H9 (cell line): ENCODE results near the gene OLFM1. TPM values are rescaled to one million over a fixed set of nuclear protein-coding genes. Genes with fewer than 3 reads are reported as not detected.

Source experiments
- DNase-seq: peaks from one replicate; pipeline ENCODE4 v3.0.0-alpha.2; 2017
- H2AFZ ChIP-seq: one replicate; pipeline ENCODE4 v1.6.1; 2013; ENCODE audit warnings: mild to moderate bottlenecking, low read length, control low read depth, moderate library complexity
- H2AK5ac ChIP-seq: 2 replicates; pipeline ENCODE4 v1.6.1; 2013; ENCODE audit warnings: low read length, control low read depth, mixed read lengths; ENCODE audit not compliant: insufficient read length
- H2BK120ac ChIP-seq: one replicate; pipeline ENCODE4 v1.6.1; 2013; ENCODE audit warnings: low read depth, mild to moderate bottlenecking, low read length, control low read depth, inconsistent platforms; ENCODE audit not compliant: poor library complexity, severe bottlenecking
- H2BK12ac ChIP-seq: 2 replicates; pipeline ENCODE4 v1.6.1; 2013; ENCODE audit warnings: low read length, control low read depth, mixed read lengths, low read depth; ENCODE audit not compliant: insufficient read length
- H2BK15ac ChIP-seq: 2 replicates; pipeline ENCODE4 v1.6.1; 2013; ENCODE audit warnings: low read depth, low read length, control low read depth
- H2BK20ac ChIP-seq: one replicate; pipeline ENCODE4 v1.6.1; 2013; ENCODE audit warnings: low read depth, mild to moderate bottlenecking, low read length, control low read depth, inconsistent platforms; ENCODE audit not compliant: poor library complexity, severe bottlenecking
- H2BK5ac ChIP-seq: 2 replicates; pipeline ENCODE4 v1.6.1; 2013; ENCODE audit warnings: low read length, control low read depth, mixed read lengths; ENCODE audit not compliant: insufficient read length
- H3K14ac ChIP-seq: 2 replicates; pipeline ENCODE4 v1.6.1; 2013; ENCODE audit warnings: low read length, control low read depth; ENCODE audit not compliant: insufficient read depth
- H3K18ac ChIP-seq: 2 replicates; pipeline ENCODE4 v1.6.1; 2013; ENCODE audit warnings: low read depth, mild to moderate bottlenecking, mixed read lengths, low read length, control low read depth; ENCODE audit not compliant: insufficient read length
- H3K23ac ChIP-seq: 2 replicates; pipeline ENCODE4 v1.6.1; 2013; ENCODE audit warnings: low read length, control low read depth, mixed read lengths, low read depth; ENCODE audit not compliant: insufficient read length
- H3K23me2 ChIP-seq: 2 replicates; pipeline ENCODE4 v1.6.1; 2013; ENCODE audit warnings: low read depth, mild to moderate bottlenecking, mixed read lengths, low read length, control low read depth; ENCODE audit not compliant: insufficient read length, poor library complexity, severe bottlenecking
- H3K27ac ChIP-seq: 2 replicates; pipeline ENCODE4 v1.5.1; 2013; ENCODE audit warnings: low read length, control low read depth, mixed read lengths, low read depth; ENCODE audit not compliant: insufficient read length
- H3K27me3 ChIP-seq: 2 replicates; pipeline ENCODE4 v1.6.1; 2013; ENCODE audit warnings: low read length, control low read depth, inconsistent platforms; ENCODE audit not compliant: insufficient read depth
- H3K4ac ChIP-seq: 2 replicates; pipeline ENCODE4 v1.6.1; 2013; ENCODE audit warnings: low read depth, mild to moderate bottlenecking, control low read depth, inconsistent platforms, low read length, moderate library complexity
- H3K4me1 ChIP-seq: 2 replicates; pipeline ENCODE4 v1.6.1; 2013; ENCODE audit warnings: low read length, control low read depth, inconsistent platforms; ENCODE audit not compliant: insufficient read depth
- H3K4me2 ChIP-seq: 2 replicates; pipeline ENCODE4 v1.6.1; 2013; ENCODE audit warnings: low read length, control low read depth, mixed read lengths; ENCODE audit not compliant: insufficient read length, insufficient read depth
- H3K56ac ChIP-seq: 2 replicates; pipeline ENCODE4 v1.6.1; 2013; ENCODE audit warnings: low read depth, mild to moderate bottlenecking, mixed read lengths, low read length, control low read depth; ENCODE audit not compliant: insufficient read length
- H3K79me1 ChIP-seq: 2 replicates; pipeline ENCODE4 v1.6.1; 2013; ENCODE audit warnings: low read depth, mild to moderate bottlenecking, moderate library complexity, low read length, control low read depth, inconsistent platforms; ENCODE audit not compliant: insufficient read depth, poor library complexity, severe bottlenecking
- H3K79me2 ChIP-seq: 2 replicates; pipeline ENCODE4 v1.6.1; 2013; ENCODE audit warnings: low read length, control low read depth, inconsistent platforms; ENCODE audit not compliant: insufficient read depth
- H3K9ac ChIP-seq: 2 replicates; pipeline ENCODE4 v1.6.1; 2013; ENCODE audit warnings: low read length, control low read depth, mixed read lengths; ENCODE audit not compliant: insufficient read length; ENCODE audit errors: extremely low read depth
- H3K9me3 ChIP-seq: one replicate; pipeline ENCODE4 v1.6.1; 2013; ENCODE audit warnings: low read depth, low read length, inconsistent platforms; ENCODE audit not compliant: control insufficient read depth
- H3T11ph ChIP-seq: one replicate; pipeline ENCODE4 v1.6.1; 2013; ENCODE audit warnings: mild to moderate bottlenecking, low read length, control low read depth, inconsistent platforms
- H4K20me1 ChIP-seq: one replicate; pipeline ENCODE4 v1.6.1; 2013; ENCODE audit not compliant: control insufficient read depth, insufficient read length, insufficient read depth
- H4K5ac ChIP-seq: 2 replicates; pipeline ENCODE4 v1.6.1; 2013; ENCODE audit warnings: low read depth, mild to moderate bottlenecking, mixed read lengths, low read length, control low read depth; ENCODE audit not compliant: insufficient read length
- H4K8ac ChIP-seq: replicated peaks from 2 replicates; pipeline ENCODE4 v1.6.1; 2013; ENCODE audit warnings: low read length, control low read depth, mixed read lengths, low read depth; ENCODE audit not compliant: insufficient read length
- H4K91ac ChIP-seq: 2 replicates; pipeline ENCODE4 v1.6.1; 2013; ENCODE audit warnings: low read depth, mild to moderate bottlenecking, moderate library complexity, mixed read lengths, low read length, control low read depth; ENCODE audit not compliant: insufficient read length
- H3K27ac Mint-ChIP-seq, 3 experiments: 2 replicates in 2 of 3; 3 replicates in 1 of 3; pipeline ENCODE4 v1.8.0; 2020 to 2021; ENCODE audit warnings: mixed read lengths in 3 of 3, mild to moderate bottlenecking in 1 of 3, moderate library complexity in 1 of 3
- H3K27me3 Mint-ChIP-seq: 2 replicates; pipeline ENCODE4 v1.8.0; 2021; ENCODE audit warnings: low read depth, mild to moderate bottlenecking, moderate library complexity, mixed read lengths
- H3K36me3 Mint-ChIP-seq, 3 experiments: 2 replicates in 2 of 3; 3 replicates in 1 of 3; pipeline ENCODE4 v1.8.0; 2020 to 2021; ENCODE audit warnings: low read depth in 3 of 3, mixed read lengths in 3 of 3; ENCODE audit not compliant: insufficient read depth in 1 of 3
- H3K4me1 Mint-ChIP-seq, 2 experiments: 2 replicates each; pipeline ENCODE4 v1.8.0; 2020; ENCODE audit warnings: mixed read lengths in 2 of 2
- H3K4me3 Mint-ChIP-seq, 2 experiments: 2 replicates in 1 of 2; 3 replicates in 1 of 2; pipeline ENCODE4 v1.8.0; 2020 to 2021; ENCODE audit warnings: mild to moderate bottlenecking in 2 of 2, mixed read lengths in 2 of 2, moderate library complexity in 1 of 2
- H3K9me3 Mint-ChIP-seq, 2 experiments: 2 replicates in 1 of 2; 3 replicates in 1 of 2; pipeline ENCODE4 v1.8.0; 2020; ENCODE audit warnings: mild to moderate bottlenecking in 2 of 2, mixed read lengths in 2 of 2, moderate library complexity in 1 of 2
- WGBS: extraction: QIAGEN DNeasy Blood & Tissue Kit; methylation state at CpG from one replicate; pipeline ENCODE4 v1.1.7; 2013; ENCODE audit warnings: missing lambda C conversion rate, low lambda C conversion rate, mixed read lengths; ENCODE audit not compliant: insufficient read length; ENCODE audit errors: extremely low coverage; 5-methylcytosine and 5-hydroxymethylcytosine counted together
- total RNA-seq: library from RNA; stranded (reverse); gene quantifications from 2 replicates; pipeline ENCODE4 v1.2.1, GENCODE V29; 2021
- TF ChIP-seq, protein P1 (sequence below): fragments of 200-600 bp; sonication (generic); conservative IDR thresholded peaks from 3 replicates; pipeline ENCODE4 v1.8.0; 2021; ENCODE audit warnings: antibody characterized with exemption, mild to moderate bottlenecking

OLFM1 gene
- total RNA-seq, 1 experiment from 2014 or later, result 34.1 TPM

DNA sequence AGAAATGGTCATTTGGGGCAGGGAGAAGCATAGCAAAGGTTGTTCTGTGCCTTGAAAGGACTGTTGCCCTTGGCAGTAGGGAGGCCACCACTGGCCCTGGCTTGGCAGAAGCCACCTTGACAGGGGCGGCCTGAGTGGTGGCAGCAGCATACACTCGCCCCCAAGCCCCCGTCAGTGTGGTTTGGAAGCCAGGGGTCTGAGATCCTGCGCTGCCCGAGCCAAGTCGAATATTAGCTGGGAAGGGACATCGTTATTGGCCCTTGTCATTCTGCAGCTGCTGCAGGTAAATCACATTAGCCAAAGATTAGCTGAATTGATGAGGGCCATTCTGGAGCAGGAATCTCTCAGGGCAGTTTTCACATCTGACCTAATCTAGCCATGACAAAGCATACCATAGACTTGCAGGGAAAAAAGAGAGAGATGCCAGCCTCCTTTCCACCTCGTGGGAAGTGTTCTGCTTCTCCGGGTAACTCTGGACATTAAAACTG is 9.0 kb downstream of the OLFM1 start:
- H4K20me1 ChIP-seq, result peaks cover 3% of the 10 kb centered on the region
- H3K9me3 ChIP-seq, result no peaks in the 10 kb centered on the region
- H3K36me3 Mint-ChIP-seq, result peaks cover 19 to 69% (median 55%) of the 10 kb centered on the region in 3 experiments; a peak in 6 of 7 replicates
- H3K4me3 Mint-ChIP-seq, result no peak overlapping the region
- H2AK5ac ChIP-seq, result no peak overlapping the region
- H3K4ac ChIP-seq, result no peak overlapping the region
- H2BK20ac ChIP-seq, result no peak overlapping the region
- no peak overlapping the region for H2BK120ac ChIP-seq
- H3K27me3 ChIP-seq, result no peaks in the 10 kb centered on the region
- H3K4me2 ChIP-seq, result no peak overlapping the region
- no peak overlapping the region for H2BK15ac ChIP-seq
- H3K23ac ChIP-seq, result no peak overlapping the region
- H3K4me1 Mint-ChIP-seq, result peaks cover 3 to 19% of the 10 kb centered on the region in 2 experiments
- TF ChIP-seq, protein P1, sequence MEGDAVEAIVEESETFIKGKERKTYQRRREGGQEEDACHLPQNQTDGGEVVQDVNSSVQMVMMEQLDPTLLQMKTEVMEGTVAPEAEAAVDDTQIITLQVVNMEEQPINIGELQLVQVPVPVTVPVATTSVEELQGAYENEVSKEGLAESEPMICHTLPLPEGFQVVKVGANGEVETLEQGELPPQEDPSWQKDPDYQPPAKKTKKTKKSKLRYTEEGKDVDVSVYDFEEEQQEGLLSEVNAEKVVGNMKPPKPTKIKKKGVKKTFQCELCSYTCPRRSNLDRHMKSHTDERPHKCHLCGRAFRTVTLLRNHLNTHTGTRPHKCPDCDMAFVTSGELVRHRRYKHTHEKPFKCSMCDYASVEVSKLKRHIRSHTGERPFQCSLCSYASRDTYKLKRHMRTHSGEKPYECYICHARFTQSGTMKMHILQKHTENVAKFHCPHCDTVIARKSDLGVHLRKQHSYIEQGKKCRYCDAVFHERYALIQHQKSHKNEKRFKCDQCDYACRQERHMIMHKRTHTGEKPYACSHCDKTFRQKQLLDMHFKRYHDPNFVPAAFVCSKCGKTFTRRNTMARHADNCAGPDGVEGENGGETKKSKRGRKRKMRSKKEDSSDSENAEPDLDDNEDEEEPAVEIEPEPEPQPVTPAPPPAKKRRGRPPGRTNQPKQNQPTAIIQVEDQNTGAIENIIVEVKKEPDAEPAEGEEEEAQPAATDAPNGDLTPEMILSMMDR, result no peak
- no peak overlapping the region for H3K56ac ChIP-seq
- no peak overlapping the region for H2BK5ac ChIP-seq
- no peak overlapping the region for H3K9ac ChIP-seq
- H2AFZ ChIP-seq, result no peak overlapping the region
- H3K4me1 ChIP-seq, result no peaks in the 10 kb centered on the region
- no peak overlapping the region for H3K27ac Mint-ChIP-seq
- no peaks in the 10 kb centered on the region for H3K27me3 Mint-ChIP-seq
- H4K91ac ChIP-seq, result no peak overlapping the region
- H3K14ac ChIP-seq, result no peak overlapping the region
- H3K79me2 ChIP-seq, result no peaks in the 10 kb centered on the region
- no CpG with 5 or more reads among the region's 9 CpGs for WGBS
- H3K18ac ChIP-seq, result no peak overlapping the region
- no peak overlapping the region for H4K8ac ChIP-seq
- H4K5ac ChIP-seq, result no peak overlapping the region
- no peak for DNase-seq
- peaks cover 0 to under 1% of the 10 kb centered on the region in 2 experiments; a peak in 1 of 5 replicates for H3K9me3 Mint-ChIP-seq
- no peaks in the 10 kb centered on the region for H3K79me1 ChIP-seq
- H2BK12ac ChIP-seq, result no peak overlapping the region
- H3K27ac ChIP-seq, result no peak overlapping the region
- no peaks in the 10 kb centered on the region for H3K23me2 ChIP-seq
- H3T11ph ChIP-seq, result no peak overlapping the region
